A549 treated with AZD9567 at 1 μM for 4 hours (cell line): Measurements from ENCODE around the gene RAB15. TPM values are rescaled to one million over a fixed set of nuclear protein-coding genes. Genes with fewer than 3 reads are reported as not detected.

ENCODE experiments used
- total RNA-seq: library from RNA; stranded (reverse); fragments of 200-300 nt; extraction: Qiagen RNA extraction; gene quantifications from 5 replicates; pipeline ENCODE4 v1.2.3, GENCODE V29; 2022; ENCODE audit not compliant: insufficient read depth

Gene RAB15
- total RNA-seq: 16.3 to 20.0 TPM (median 17.4 TPM) in 5 replicates

DNA sequence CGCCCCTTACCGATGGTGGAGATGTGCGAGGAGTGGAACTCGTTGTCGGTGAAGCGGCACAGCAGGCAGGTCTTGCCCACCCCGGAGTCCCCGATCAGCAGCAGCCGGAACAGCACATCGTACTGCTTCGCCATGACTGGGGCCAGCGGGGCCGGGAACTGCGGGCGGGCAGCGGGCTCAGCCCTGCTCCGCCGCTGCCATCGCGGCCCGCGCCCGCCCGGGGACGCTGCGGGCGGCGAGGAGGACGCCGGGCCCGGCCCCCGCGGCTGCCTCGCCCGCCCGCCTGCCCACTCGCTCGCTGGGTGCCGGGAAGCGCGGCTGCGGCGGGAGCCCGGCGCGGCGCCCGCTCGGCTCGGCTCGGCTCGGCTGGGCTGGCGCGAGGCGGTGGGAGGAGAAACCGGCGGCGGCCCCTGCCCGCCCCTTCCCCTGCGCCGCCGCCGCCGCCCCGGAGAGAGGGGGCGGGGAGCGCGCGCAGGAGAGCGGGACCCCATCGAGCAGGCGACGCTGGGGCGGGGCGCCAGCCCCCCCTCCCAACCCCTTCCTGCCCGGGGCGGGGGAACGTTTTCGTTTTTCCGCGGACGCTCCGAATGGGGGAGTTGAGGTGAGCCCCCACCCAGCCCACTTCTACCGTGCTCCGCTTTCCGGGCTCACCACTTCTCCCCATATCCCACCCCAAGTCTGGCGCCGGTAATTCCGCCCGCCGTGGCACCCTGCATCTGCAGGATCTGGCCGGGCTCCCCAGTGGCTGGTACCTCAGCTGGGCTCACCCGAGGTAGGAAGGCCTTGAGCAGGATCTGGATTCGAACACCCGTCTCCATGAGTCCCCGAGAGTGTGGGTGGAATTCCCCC lies at the start of gene RAB15:
Gene RAB15, minus strand, starts transcription at position 394 of the 849 bp plus-strand sequence. Its CDS starts 260 bp downstream, at position 134.

GRCh38 chr14:64986648-64987437 lies 14.7 kb upstream of the RAB15 start, which contains the start of gene FNTB:
FNTB (plus strand) TSS chr14:64986895; CDS start chr14:64986954, 59 bp downstream.

DNA sequence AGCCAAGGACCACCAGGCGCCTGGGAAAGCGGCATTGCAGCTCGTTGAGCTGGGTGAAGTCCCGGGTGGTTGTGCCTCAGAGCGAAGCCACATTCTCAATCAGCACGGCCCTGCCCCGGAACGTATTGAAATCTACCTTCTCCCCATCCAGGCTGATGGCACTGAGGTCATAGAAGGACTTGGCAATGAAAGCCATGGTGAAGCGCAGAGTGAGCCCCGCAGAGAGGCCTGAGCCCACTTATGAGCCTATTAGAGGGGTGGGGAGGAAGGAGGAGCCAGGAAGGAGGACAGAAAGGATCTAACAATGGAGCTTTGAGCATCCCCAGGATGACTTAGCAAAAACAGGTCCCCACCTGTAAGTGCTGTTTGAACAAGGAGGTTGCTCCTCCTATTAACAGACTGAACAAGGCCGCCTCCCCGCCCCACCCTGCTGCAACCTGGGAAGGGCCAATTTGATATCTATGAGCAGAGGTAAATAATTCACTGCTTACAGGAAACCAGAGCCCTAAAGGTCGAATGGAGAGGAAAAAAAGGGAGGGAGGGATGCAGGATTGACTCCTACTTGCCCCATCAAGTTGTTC lies 29.5 kb downstream of the RAB15 start, which contains the start of gene GPX2:
Gene GPX2, minus strand, starts transcription at position 215 of the 581 bp plus-strand sequence. Its CDS starts 19 bp downstream, at position 196.

GRCh38 chr14:64914237-64915028 lies 57.7 kb downstream of the RAB15 start, which contains the start of gene CHURC1:
CHURC1 (plus strand) TSS chr14:64914455; CDS start chr14:64914496, 41 bp downstream.

Other genes starting within 250 kb of the RAB15 start
- gene SPTB, start 92.4 kb downstream of the RAB15 start, total RNA-seq: 1.0 to 1.2 TPM (median 1.0 TPM) in 5 replicates
- 76.9 to 109 TPM (median 80.6 TPM) in 5 replicates for gene CHURC1, start 57.9 kb downstream of the RAB15 start, total RNA-seq
- 162 to 296 TPM (median 187 TPM) in 5 replicates for gene GPX2, start 29.6 kb downstream of the RAB15 start, total RNA-seq
- 21.1 to 29.9 TPM (median 22.7 TPM) in 5 replicates for gene FNTB, start 14.6 kb upstream of the RAB15 start, total RNA-seq
- gene MAX, start 130.2 kb upstream of the RAB15 start, total RNA-seq: 54.8 to 71.3 TPM (median 57.1 TPM) in 5 replicates